H7 (cell line): ENCODE results near the gene FAM107B. TPM values are rescaled to one million over a fixed set of nuclear protein-coding genes. Genes with fewer than 3 reads are reported as not detected.

Experiments
- DNase-seq: peaks from one replicate; pipeline ENCODE4 v3.0.0; 2012
- H3K27me3 ChIP-seq: 2 replicates; pipeline ENCODE4 v1.6.0; 2011; ENCODE audit warnings: mild to moderate bottlenecking, low read length; ENCODE audit not compliant: control insufficient read depth, insufficient read depth
- H3K36me3 ChIP-seq: replicated peaks from 2 replicates; pipeline ENCODE4 v1.5.1; 2011; ENCODE audit warnings: low read length; ENCODE audit not compliant: control insufficient read depth, insufficient read depth
- H3K4me3 ChIP-seq: 2 replicates; pipeline ENCODE4 v1.5.1; 2011; ENCODE audit warnings: low read depth, mild to moderate bottlenecking, control low read depth, low read length, moderate library complexity; ENCODE audit not compliant: insufficient read depth
- total RNA-seq: library from RNA; depleted of rRNA; stranded (reverse); fragments of >200 nt; shearing (Covaris generic); gene quantifications from 2 replicates; pipeline ENCODE4 v1.2.3, GENCODE V29; 2014

FAM107B gene
- total RNA-seq, 1 experiment from 2014 or later = 11.3 TPM

GRCh38 chr10:14566498-14566897, 208.2 kb downstream of the FAM107B start:
- DNase-seq = no peak
- H3K4me3 ChIP-seq = no peak overlapping the region
- no peaks in the 10 kb centered on the region for H3K27me3 ChIP-seq
- H3K36me3 ChIP-seq = no peaks in the 10 kb centered on the region

- Histone ChIP-seq H3K27me3 (no peaks in the 10 kb centered on the region), H3K36me3 (no peaks in the 10 kb centered on the region), H3K4me3 (no peak overlapping the region)
- no peak for DNase-seq
Measured at GRCh38 chr10:14565199-14565598, 209.5 kb downstream of the FAM107B start.

- no peak for DNase-seq
- Histone ChIP-seq H3K27me3 (no peaks in the 10 kb centered on the region), H3K36me3 (no peaks in the 10 kb centered on the region), H3K4me3 (no peak overlapping the region)
Measured at GRCh38 chr10:14564268-14564744, 210.4 kb downstream of the FAM107B start.

- no peak for DNase-seq
- no peaks in the 10 kb centered on the region for H3K36me3 ChIP-seq
- no peaks in the 10 kb centered on the region for H3K27me3 ChIP-seq
- H3K4me3 ChIP-seq = no peak overlapping the region
Measured at GRCh38 chr10:14563359-14563940, 211.2 kb downstream of the FAM107B start.

DNA sequence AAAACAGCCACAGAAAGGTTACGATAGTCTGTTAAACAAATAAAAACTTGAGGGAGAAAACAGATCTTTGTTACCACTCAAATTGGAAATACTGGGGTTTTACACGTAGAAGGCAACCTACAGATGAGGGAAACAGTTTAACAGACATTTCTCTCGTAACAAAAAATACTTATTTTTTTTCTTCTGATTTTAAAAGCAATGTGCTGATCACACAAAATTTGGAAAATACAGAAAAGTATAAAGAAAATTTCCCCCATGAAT, 211.7 kb downstream of the FAM107B start:
- H3K4me3 ChIP-seq = no peak overlapping the region
- H3K36me3 ChIP-seq = no peaks in the 10 kb centered on the region
- no peaks in the 10 kb centered on the region for H3K27me3 ChIP-seq
- no peak for DNase-seq

- Histone ChIP-seq H3K27me3 (no peaks in the 10 kb centered on the region), H3K4me3 (no peak overlapping the region), H3K36me3 (no peaks in the 10 kb centered on the region)
- DNase-seq = no peak
Measured at GRCh38 chr10:14562218-14563075, 212.2 kb downstream of the FAM107B start.

- no peaks in the 10 kb centered on the region for H3K27me3 ChIP-seq
- H3K4me3 ChIP-seq = no peak overlapping the region
- DNase-seq = no peak
- H3K36me3 ChIP-seq = no peaks in the 10 kb centered on the region
Measured at GRCh38 chr10:14560791-14561765, 213.6 kb downstream of the FAM107B start.

DNA sequence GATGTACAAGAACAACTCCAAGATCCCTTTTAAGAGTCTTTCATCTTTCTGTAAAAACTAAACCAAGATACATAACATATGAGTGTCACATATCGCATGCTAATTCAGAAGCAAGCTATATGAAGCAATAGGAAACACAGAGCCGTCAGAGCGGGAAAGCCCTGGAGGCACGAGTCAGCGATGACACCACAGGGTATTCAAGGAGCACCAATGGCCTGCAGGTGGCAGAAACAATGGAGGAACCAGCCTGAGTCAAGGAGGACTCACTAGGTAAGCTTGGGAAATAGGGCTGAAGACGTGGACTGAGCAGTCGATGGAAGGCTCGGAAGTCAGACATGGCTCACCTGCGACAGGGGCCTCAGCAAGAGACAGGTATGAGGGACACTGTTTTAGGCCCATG, 214.4 kb downstream of the FAM107B start:
- peak; percentile 59 for DNase-seq
- no peak overlapping the region for H3K4me3 ChIP-seq
- H3K27me3 ChIP-seq = no peaks in the 10 kb centered on the region
- no peaks in the 10 kb centered on the region for H3K36me3 ChIP-seq

GRCh38 chr10:14558025-14558424, 216.7 kb downstream of the FAM107B start:
- no peaks in the 10 kb centered on the region for H3K36me3 ChIP-seq
- DNase-seq = no peak
- no peak overlapping the region for H3K4me3 ChIP-seq
- no peaks in the 10 kb centered on the region for H3K27me3 ChIP-seq

DNA sequence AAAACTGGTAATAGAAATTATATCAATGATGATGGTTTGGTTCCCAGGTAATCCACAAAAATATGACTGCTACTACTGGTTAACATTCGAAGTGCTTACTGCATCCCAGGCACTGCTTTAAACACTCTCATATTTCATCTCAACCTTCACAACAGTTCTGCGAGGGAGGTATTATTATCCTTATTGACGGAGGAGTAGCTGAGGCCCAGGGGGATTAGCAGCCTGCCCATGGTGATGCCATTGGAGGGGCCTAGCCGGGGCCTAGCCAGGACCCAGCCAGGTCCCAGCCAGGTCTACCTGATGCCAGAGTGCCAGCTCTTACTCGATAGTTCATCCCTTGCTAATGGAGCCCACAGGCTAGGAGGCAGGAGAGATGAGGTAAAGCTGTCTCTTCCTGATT, 217.1 kb downstream of the FAM107B start:
- no peaks in the 10 kb centered on the region for H3K27me3 ChIP-seq
- H3K36me3 ChIP-seq = no peaks in the 10 kb centered on the region
- no peak overlapping the region for H3K4me3 ChIP-seq
- DNase-seq = no peak

DNA sequence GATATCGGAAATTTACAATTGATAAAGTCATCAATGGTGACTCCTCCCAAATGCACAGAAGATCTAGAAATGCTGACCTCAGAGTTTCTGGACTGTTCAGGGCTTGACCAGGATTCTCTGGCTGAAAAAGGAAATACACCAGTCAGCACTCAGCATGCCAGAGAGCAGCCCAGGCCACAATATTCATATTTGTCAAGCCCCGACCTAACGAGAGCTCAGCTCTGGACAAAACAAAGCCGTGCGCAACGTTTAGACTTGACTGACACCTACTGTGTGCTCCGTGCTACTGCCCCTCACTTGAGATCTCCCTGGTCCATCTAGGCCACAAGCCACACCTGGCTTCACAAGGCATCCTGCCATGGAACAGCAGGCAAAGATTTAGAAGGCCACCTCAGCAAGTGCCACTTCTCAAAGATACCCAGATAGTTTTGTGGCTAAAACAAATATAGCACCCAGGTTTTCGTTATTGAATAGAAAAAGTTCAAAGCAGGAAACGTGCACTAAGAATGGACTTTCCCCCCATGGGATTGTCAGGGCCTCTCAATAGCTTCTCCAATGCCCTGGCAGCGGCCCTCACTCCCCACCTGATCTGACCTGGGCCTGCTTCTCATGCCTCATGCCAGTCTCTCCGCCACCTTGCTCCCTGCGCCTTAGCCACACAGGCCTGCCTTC, 218.3 kb downstream of the FAM107B start:
- DNase-seq = peak; percentile 78
- H3K36me3 ChIP-seq = no peaks in the 10 kb centered on the region

GRCh38 chr10:14555807-14556206, 218.9 kb downstream of the FAM107B start:
- no peak overlapping the region for H3K4me3 ChIP-seq
- DNase-seq = peak; percentile 57
- H3K36me3 ChIP-seq = no peaks in the 10 kb centered on the region
- no peaks in the 10 kb centered on the region for H3K27me3 ChIP-seq

More for the DNA sequence above, 218.3 kb downstream of the FAM107B start:
- Histone ChIP-seq H3K4me3 (no peak overlapping the region), H3K27me3 (no peaks in the 10 kb centered on the region)

- DNase-seq = no peak
- Histone ChIP-seq H3K4me3 (no peak overlapping the region), H3K36me3 (no peaks in the 10 kb centered on the region), H3K27me3 (no peaks in the 10 kb centered on the region)
Measured at GRCh38 chr10:14554491-14555205, 220.0 kb downstream of the FAM107B start.

DNA sequence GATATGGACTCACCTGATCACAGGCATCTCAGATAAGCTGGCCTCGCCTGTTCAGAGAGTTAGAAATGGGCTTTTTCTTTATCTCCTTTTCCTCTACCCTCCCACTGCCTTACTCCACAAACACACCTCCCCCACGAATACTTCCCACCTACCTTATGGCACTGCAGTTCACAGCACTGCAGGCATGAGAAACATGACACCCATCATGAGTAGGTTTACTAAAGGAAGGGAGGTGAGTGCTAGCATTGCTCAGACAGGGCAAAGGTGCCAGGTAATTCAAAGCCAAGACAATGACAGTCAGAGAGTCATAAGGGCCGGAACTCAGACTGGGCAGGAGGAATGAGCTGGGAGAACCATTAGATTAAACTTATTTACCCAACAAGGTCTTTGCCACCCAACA, 220.6 kb downstream of the FAM107B start:
- no peaks in the 10 kb centered on the region for H3K27me3 ChIP-seq
- peak; percentile 30 for DNase-seq
- no peaks in the 10 kb centered on the region for H3K36me3 ChIP-seq
- no peak overlapping the region for H3K4me3 ChIP-seq
